Activated B cell treated with CpG ODN at 0.5 μM for 24 hours (primary cell): ENCODE data around the gene SLC25A43. TPM values are rescaled to one million over a fixed set of nuclear protein-coding genes. Genes with fewer than 3 reads are reported as not detected.

ENCODE experiments used
- ATAC-seq: fragments of 200-7000 bp; cut with Tn5 transposase; one replicate; pipeline ENCODE4 v1.10.0; 2021; ENCODE audit warnings: low read depth, mild to moderate bottlenecking, moderate library complexity
- CTCF ChIA-PET: fragments of 350-600 bp; sonication (Branson Sonifier 250); formaldehyde crosslinking; loops from one replicate; lab custom pipeline; 2021; ENCODE audit warnings: antibody characterized with exemption; lab: Charles Lee
- POLR2A ChIA-PET: fragments of 350-600 bp; sonication (Branson Sonifier 250); formaldehyde crosslinking; loops from one replicate; lab custom pipeline; 2021; ENCODE audit warnings: antibody characterized with exemption; lab: Charles Lee
- DNase-seq: peaks from one replicate; pipeline ENCODE4 v3.0.0; 2022
- H3K27ac Mint-ChIP-seq: one replicate; pipeline ENCODE4 v1.8.0; 2020; ENCODE audit warnings: mixed read lengths
- H3K27me3 Mint-ChIP-seq: one replicate; pipeline ENCODE4 v1.8.0; 2021; ENCODE audit warnings: mixed read lengths
- H3K36me3 Mint-ChIP-seq: one replicate; pipeline ENCODE4 v1.8.0; 2021; ENCODE audit warnings: low read depth, mixed read lengths
- H3K4me1 Mint-ChIP-seq: one replicate; pipeline ENCODE4 v1.8.0; 2021; ENCODE audit warnings: mixed read lengths
- H3K4me3 Mint-ChIP-seq: one replicate; pipeline ENCODE4 v1.8.0; 2020; ENCODE audit warnings: mild to moderate bottlenecking, mixed read lengths
- H3K9me3 Mint-ChIP-seq: one replicate; pipeline ENCODE4 v1.8.0; 2020; ENCODE audit warnings: mixed read lengths
- CTCF ChIP-seq: fragments of 200-600 bp; IDR thresholded peaks from one replicate; pipeline ENCODE4 v1.8.0; 2022; ENCODE audit warnings: antibody characterized with exemption, mild to moderate bottlenecking
- intact Hi-C: fragments of 100-400 bp; cut with micrococcal nuclease; formaldehyde crosslinking; loops from one replicate; pipeline ENCODE4 v1.15.1; 2024
- total RNA-seq: library from RNA; stranded (reverse); gene quantifications from 2 replicates; pipeline ENCODE4 v1.2.3, GENCODE V29; 2022

SLC25A43 gene
- total RNA-seq, 1 donor from 2014 or later = 11.0 TPM

- TF ChIP-seq CTCF = no peak
- POLR2A ChIA-PET = interaction anchor here (0.8 kb wide), 1 partner anchor 17 kb away, joined by 5 read pairs; no protein-coding TSS in a partner anchor
Observed at GRCh38 chrX:119410027-119410819, 11.1 kb downstream of the SLC25A43 start.

GRCh38 chrX:119410854-119411253 lies 11.7 kb downstream of the SLC25A43 start:
- TF ChIP-seq CTCF = no peak
- DNase-seq (no peak), ATAC-seq (no peak)
- H3K9me3 Mint-ChIP-seq = no peaks in the 10 kb centered on the region
- H3K36me3 Mint-ChIP-seq = peaks cover 21% of the 10 kb centered on the region
- H3K27ac Mint-ChIP-seq = no peak overlapping the region
- no peaks in the 10 kb centered on the region for H3K27me3 Mint-ChIP-seq
- no peak overlapping the region for H3K4me3 Mint-ChIP-seq
- no peaks in the 10 kb centered on the region for H3K4me1 Mint-ChIP-seq
- ChIA-PET POLR2A (no interaction called here), CTCF (no interaction called here)
- intact Hi-C loops = no loop called here

More at GRCh38 chrX:119410027-119410819, 11.1 kb downstream of the SLC25A43 start:
- H3K36me3 Mint-ChIP-seq = peaks cover 21% of the 10 kb centered on the region
- no peak overlapping the region for H3K4me3 Mint-ChIP-seq
- CTCF ChIA-PET = no interaction called here
- H3K4me1 Mint-ChIP-seq = no peaks in the 10 kb centered on the region
- DNase-seq = no peak
- intact Hi-C loops = no loop called here
- H3K9me3 Mint-ChIP-seq = no peaks in the 10 kb centered on the region
- no peaks in the 10 kb centered on the region for H3K27me3 Mint-ChIP-seq
- ATAC-seq = no peak
- H3K27ac Mint-ChIP-seq = no peak overlapping the region

- intact Hi-C loops = no loop called here
- no peak for DNase-seq
- Mint-ChIP-seq H3K27me3 (no peaks in the 10 kb centered on the region), H3K36me3 (peaks cover 19% of the 10 kb centered on the region), H3K4me3 (no peak overlapping the region), H3K4me1 (no peaks in the 10 kb centered on the region), H3K27ac (no peak overlapping the region), H3K9me3 (no peaks in the 10 kb centered on the region)
- TF ChIP-seq CTCF = no peak
- CTCF ChIA-PET = no interaction called here
- no peak for ATAC-seq
- POLR2A ChIA-PET = no interaction called here
Observed at GRCh38 chrX:119411959-119412358, 12.8 kb downstream of the SLC25A43 start.

GRCh38 chrX:119417376-119417775 lies 18.2 kb downstream of the SLC25A43 start:
- Mint-ChIP-seq H3K9me3 (no peaks in the 10 kb centered on the region), H3K27ac (no peak overlapping the region), H3K36me3 (peaks cover 18% of the 10 kb centered on the region), H3K4me1 (no peaks in the 10 kb centered on the region), H3K4me3 (no peak overlapping the region), H3K27me3 (no peaks in the 10 kb centered on the region)
- ChIA-PET CTCF (no interaction called here), POLR2A (interaction anchor here (1.3 kb wide), 1 partner anchor 51 kb away, joined by 4 read pairs; the partner anchor contains the start of gene SLC25A5)
- ATAC-seq (no peak), DNase-seq (no peak)
- no peak for TF ChIP-seq CTCF
- intact Hi-C loops = no loop called here

- H3K27me3 Mint-ChIP-seq = no peaks in the 10 kb centered on the region
- POLR2A ChIA-PET = interaction anchor here (1.3 kb wide), 1 partner anchor 50 kb away, joined by 4 read pairs; the partner anchor contains the start of gene SLC25A5
- TF ChIP-seq CTCF = no peak
- H3K27ac Mint-ChIP-seq = no peak overlapping the region
- H3K9me3 Mint-ChIP-seq = no peaks in the 10 kb centered on the region
- no peak for DNase-seq
- ATAC-seq = no peak
- H3K36me3 Mint-ChIP-seq = peaks cover 23% of the 10 kb centered on the region
- H3K4me3 Mint-ChIP-seq = no peak overlapping the region
- CTCF ChIA-PET = no interaction called here
- intact Hi-C loops = loop anchor here (1.0 kb wide), 2 partner anchors 9 to 94 kb away; no protein-coding TSS in a partner anchor
- H3K4me1 Mint-ChIP-seq = no peaks in the 10 kb centered on the region
Observed at GRCh38 chrX:119417842-119418241, 18.7 kb downstream of the SLC25A43 start.
